Liver (tissue), 9 donors: Measurements from ENCODE around the gene LRMDA. TPM values are rescaled to one million over a fixed set of nuclear protein-coding genes. Genes with fewer than 3 reads are reported as not detected.

Source experiments
- DNase-seq: peaks from one replicate; pipeline ENCODE4 v3.0.0-alpha.2; 2017; ENCODE audit warnings: low spot score
- H3K27ac ChIP-seq, 2 donors: one replicate each; pipeline ENCODE4 v1.7.0; 2013; ENCODE audit warnings: inconsistent platforms in 2 of 2, low read length in 2 of 2, control low read depth in 1 of 2, low read depth in 1 of 2, mild to moderate bottlenecking in 1 of 2
- H3K27me3 ChIP-seq, 4 donors: one replicate each; pipeline versions ENCODE4 v1.6.1 to v1.7.0; 2013; ENCODE audit warnings: low read length in 3 of 4, inconsistent platforms in 1 of 4, mild to moderate bottlenecking in 1 of 4, moderate library complexity in 1 of 4; ENCODE audit not compliant: control insufficient read depth in 4 of 4, insufficient read depth in 4 of 4
- H3K36me3 ChIP-seq, 4 donors: one replicate each; pipeline versions ENCODE4 v1.6.1 to v1.7.0; 2013; ENCODE audit warnings: low read length in 3 of 4, mild to moderate bottlenecking in 3 of 4, low read depth in 1 of 4, moderate library complexity in 1 of 4; ENCODE audit not compliant: control insufficient read depth in 4 of 4, insufficient read depth in 3 of 4
- H3K4me1 ChIP-seq, 4 donors: one replicate each; pipeline versions ENCODE4 v1.6.1 to v1.7.0; 2013; ENCODE audit warnings: low read length in 3 of 4, mild to moderate bottlenecking in 3 of 4, moderate library complexity in 1 of 4; ENCODE audit not compliant: control insufficient read depth in 4 of 4, insufficient read depth in 4 of 4
- H3K4me3 ChIP-seq, 3 donors: one replicate each; pipeline versions ENCODE4 v1.6.1 to v1.7.0; 2013; ENCODE audit warnings: low read length in 3 of 3, control low read depth in 1 of 3, low read depth in 1 of 3, mild to moderate bottlenecking in 1 of 3
- H3K9ac ChIP-seq, 2 donors: one replicate each; pipeline ENCODE4 v1.7.0; 2013; ENCODE audit warnings: low read length in 2 of 2, mild to moderate bottlenecking in 2 of 2, moderate library complexity in 2 of 2, control low read depth in 1 of 2, low read depth in 1 of 2
- H3K9me3 ChIP-seq, 4 donors: one replicate each; pipeline versions ENCODE4 v1.6.1 to v1.7.0; 2013; ENCODE audit warnings: low read length in 3 of 4; ENCODE audit not compliant: control insufficient read depth in 4 of 4
- ATF3 ChIP-seq: IDR thresholded peaks from 2 replicates; pipeline ENCODE4 v1.6.1; 2016; ENCODE audit warnings: antibody characterized with exemption
- CTCF ChIP-seq: fragments of 150-350 bp; IDR thresholded peaks from 2 replicates; pipeline ENCODE4 v1.5.1; 2017; ENCODE audit warnings: improper control_type of control experiment, low read depth, low read length; ENCODE audit not compliant: missing input control
- FOXA2 ChIP-seq: IDR thresholded peaks from 2 replicates; pipeline ENCODE4 v1.6.1; 2016; ENCODE audit warnings: antibody characterized with exemption
- GABPA ChIP-seq, 2 donors: IDR thresholded peaks in 1 of 2; conservative IDR thresholded peaks in 1 of 2; 2 replicates each; pipeline ENCODE4 v1.6.1; 2016; ENCODE audit warnings: antibody characterized with exemption in 2 of 2, mild to moderate bottlenecking in 1 of 2, moderate library complexity in 1 of 2
- HNF4A ChIP-seq, 2 donors: conservative IDR thresholded peaks; 2 replicates each; pipeline ENCODE4 v1.6.1; 2016; ENCODE audit warnings: antibody characterized with exemption in 2 of 2, mild to moderate bottlenecking in 2 of 2
- JUND ChIP-seq, 2 donors: IDR thresholded peaks; 2 replicates each; pipeline ENCODE4 v1.6.1; 2016; ENCODE audit warnings: antibody characterized with exemption in 2 of 2
- NR2F2 ChIP-seq: IDR thresholded peaks from 2 replicates; pipeline ENCODE4 v1.6.1; 2016; ENCODE audit warnings: antibody characterized with exemption
- RAD21 ChIP-seq, 2 donors: IDR thresholded peaks; 2 replicates each; pipeline ENCODE4 v1.6.1; 2016; ENCODE audit warnings: antibody characterized with exemption in 2 of 2, mild to moderate bottlenecking in 2 of 2
- REST ChIP-seq: IDR thresholded peaks from 2 replicates; pipeline ENCODE4 v1.6.1; 2016; ENCODE audit warnings: antibody characterized with exemption, mild to moderate bottlenecking
- RXRA ChIP-seq, 2 donors: IDR thresholded peaks; 2 replicates each; pipeline ENCODE4 v1.6.1; 2017 to 2018; ENCODE audit warnings: antibody characterized with exemption in 2 of 2, mild to moderate bottlenecking in 1 of 2
- SP1 ChIP-seq: IDR thresholded peaks from 2 replicates; pipeline ENCODE4 v1.6.1; 2018; ENCODE audit warnings: antibody characterized with exemption, mild to moderate bottlenecking
- TAF1 ChIP-seq: conservative IDR thresholded peaks from 2 replicates; pipeline ENCODE4 v1.6.1; 2016; ENCODE audit warnings: antibody characterized with exemption, mild to moderate bottlenecking
- YY1 ChIP-seq: IDR thresholded peaks from 2 replicates; pipeline ENCODE4 v1.6.1; 2016; ENCODE audit warnings: antibody characterized with exemption, mild to moderate bottlenecking
- ZBTB33 ChIP-seq: IDR thresholded peaks from 2 replicates; pipeline ENCODE4 v1.6.1; 2016; ENCODE audit warnings: antibody characterized with exemption
- WGBS: extraction: QIAGEN DNeasy Blood & Tissue Kit; methylation state at CpG from one replicate; pipeline ENCODE4 v1.1.7; 2013; 5-methylcytosine and 5-hydroxymethylcytosine counted together
- polyA plus RNA-seq, 2 donors: library from polyadenylated mRNA; stranded (reverse) in 1 of 2; unstranded in 1 of 2; fragments of 200-250 nt in 1 of 2; fragments of >200 nt in 1 of 2; fragmentation: Nextera tagmentation in 1 of 2; extraction: Ambion mirVana in 1 of 2; gene quantifications; one replicate each; pipeline versions ENCODE4 v1.2.1 to v1.2.3, GENCODE V29; 2013 to 2015
- total RNA-seq, 2 donors: library from RNA; depleted of rRNA; stranded (reverse); fragments of >200 nt; gene quantifications; one replicate each; pipeline ENCODE4 v1.2.3, GENCODE V29; 2014
- donor health status: healthy.
- donor health status: healthy.
- donor health status: healthy.
- donor health status: healthy.
- donor health status: healthy.

Gene LRMDA
- total and polyA plus RNA-seq, 4 donors = 7.9 to 15.8 (median 11.3) TPM

GRCh38 chr10:75935650-75936400 is 504.4 kb downstream of the LRMDA start:
- Histone ChIP-seq H3K36me3 (no peaks in the 10 kb centered on the region), H3K27ac (no peak overlapping the region), H3K9ac (no peak overlapping the region), H3K4me3 (no peak overlapping the region), H3K4me1 (no peaks in the 10 kb centered on the region), H3K27me3 (no peaks in the 10 kb centered on the region), H3K9me3 (no peaks in the 10 kb centered on the region)
- 90% methylated on average over 5 of the region's 5 CpGs for WGBS
- TF ChIP-seq YY1 (no peak), SP1 (no peak), NR2F2 (no peak), TAF1 (no peak), GABPA (IDR thresholded peaks at IDR 0.05 in 1 of 2, conservative IDR thresholded peaks at IDR 0.05 in 1 of 2) (no peak), CTCF (no peak), ZBTB33 (no peak)
- no peak for DNase-seq

GRCh38 chr10:75936841-75937240 is 505.4 kb downstream of the LRMDA start:
- no peak for TF ChIP-seq TAF1
- TF ChIP-seq NR2F2 = no peak
- TF ChIP-seq CTCF = no peak
- TF ChIP-seq RAD21 (IDR thresholded peaks at IDR 0.05) = no peak
- TF ChIP-seq RXRA (IDR thresholded peaks at IDR 0.05) = no peak
- no peak for TF ChIP-seq FOXA2
- no peak for TF ChIP-seq ATF3
- TF ChIP-seq JUND (IDR thresholded peaks at IDR 0.05) = no peak
- TF ChIP-seq HNF4A (conservative IDR thresholded peaks at IDR 0.05) = no peak
- no peak for TF ChIP-seq REST
- TF ChIP-seq ZBTB33 = no peak
- no peak overlapping the region for H3K4me3 ChIP-seq
- 73% methylated on average over 2 of the region's 2 CpGs for WGBS
- no peaks in the 10 kb centered on the region for H3K4me1 ChIP-seq
- no peak overlapping the region for H3K27ac ChIP-seq
- H3K36me3 ChIP-seq = no peaks in the 10 kb centered on the region
- H3K9ac ChIP-seq = no peak overlapping the region
- H3K9me3 ChIP-seq = no peaks in the 10 kb centered on the region
- DNase-seq = no peak
- H3K27me3 ChIP-seq = no peaks in the 10 kb centered on the region
